C1 segment of cervical spinal cord (tissue), 14 donors: ENCODE data around the gene PGS1.
"Not testable (repeated sequence)": the region's sequence is repeated elsewhere in the genome, so short reads cannot be mapped to it uniquely, and the experiment has no call there.

Source experiments
- DNase-seq, 14 donors: peaks; one replicate each; lab custom pipeline; 2025; lab: John Stamatoyannopoulos, UW

Gene PGS1

GRCh38 chr17:78378225-78379130 is at the start of gene PGS1:
TSS of gene PGS1 (plus strand) at chr17:78378649. CDS start at chr17:78378666, 17 bp downstream.
- DNase-seq = peak in 13 of 14 donors; percentile 23 to 86 (median 71)

DNA sequence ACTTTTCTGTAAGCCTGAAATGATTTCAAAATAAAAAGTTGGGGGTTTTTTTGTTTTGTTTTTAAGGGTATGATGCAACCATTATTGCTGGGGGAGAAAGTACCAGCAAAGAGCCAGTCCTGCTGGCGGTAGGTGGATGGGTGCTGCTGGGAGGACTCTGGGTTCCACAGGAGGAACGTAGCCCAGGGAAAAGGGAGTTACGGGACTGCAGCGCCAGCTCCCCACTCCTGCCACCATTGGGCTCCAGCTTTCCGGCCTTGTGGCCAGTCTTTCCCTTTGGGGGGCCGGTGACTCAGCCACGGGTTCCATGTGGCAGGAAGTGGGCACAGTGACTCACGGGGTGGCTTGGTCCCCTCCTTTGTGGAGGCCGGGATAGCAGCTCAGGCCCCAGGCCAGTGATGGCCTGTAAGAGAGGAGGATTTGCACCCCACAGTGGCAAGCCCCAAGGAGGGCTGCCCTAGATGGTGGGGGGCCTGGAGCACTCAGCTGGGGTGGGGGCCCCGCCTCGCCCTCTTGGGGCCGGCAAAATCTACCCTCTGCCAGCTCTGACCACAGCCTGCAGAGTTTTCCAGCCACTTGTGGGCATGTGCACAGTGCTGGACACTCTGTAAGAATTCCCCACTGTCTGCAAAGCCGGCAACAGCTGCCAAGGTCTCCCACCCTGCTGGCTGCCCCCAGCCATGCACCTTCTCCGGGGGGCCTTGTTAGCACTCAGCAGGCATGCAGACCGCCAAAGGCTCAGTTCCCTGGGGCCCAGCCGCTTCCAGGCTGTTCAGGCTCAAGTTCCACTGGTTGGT is 49.0 kb upstream of the PGS1 start:
- peak in 1 of 14 donors; percentile 79 for DNase-seq

GRCh38 chr17:78330570-78331224 is 47.8 kb upstream of the PGS1 start:
- DNase-seq = peak in 1 of 14 donors; percentile 45

GRCh38 chr17:78331355-78331754 is 47.1 kb upstream of the PGS1 start:
- not testable (repeated sequence) for DNase-seq

- no peak for DNase-seq
These were observed 45.5 kb upstream of the PGS1 start for GRCh38 chr17:78332991-78333390.

DNA sequence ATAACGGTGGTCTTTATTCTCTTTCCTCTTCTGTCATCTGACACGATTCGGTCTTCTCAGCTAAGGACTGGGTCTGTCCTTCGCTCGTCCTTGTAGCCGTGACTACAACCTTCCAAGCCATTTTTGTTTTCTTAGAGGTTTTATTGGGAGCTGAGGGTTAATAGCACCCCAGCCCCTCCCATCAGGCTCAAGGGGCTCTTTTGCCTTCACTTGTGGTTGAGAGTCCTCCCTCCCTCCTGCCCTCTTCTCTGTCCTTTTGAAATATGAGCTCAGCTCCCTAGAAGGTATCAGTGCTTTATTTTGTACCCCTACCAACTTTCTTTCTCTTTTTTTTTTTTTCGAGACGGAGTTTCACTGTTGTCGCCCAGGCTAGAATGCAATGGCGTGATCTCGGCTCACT is 43.2 kb upstream of the PGS1 start:
- DNase-seq = no peak

- peak in 4 of 14 donors; percentile 21 to 65 (median 25) for DNase-seq
These were observed 41.0 kb upstream of the PGS1 start for GRCh38 chr17:78337244-78338109.

DNA sequence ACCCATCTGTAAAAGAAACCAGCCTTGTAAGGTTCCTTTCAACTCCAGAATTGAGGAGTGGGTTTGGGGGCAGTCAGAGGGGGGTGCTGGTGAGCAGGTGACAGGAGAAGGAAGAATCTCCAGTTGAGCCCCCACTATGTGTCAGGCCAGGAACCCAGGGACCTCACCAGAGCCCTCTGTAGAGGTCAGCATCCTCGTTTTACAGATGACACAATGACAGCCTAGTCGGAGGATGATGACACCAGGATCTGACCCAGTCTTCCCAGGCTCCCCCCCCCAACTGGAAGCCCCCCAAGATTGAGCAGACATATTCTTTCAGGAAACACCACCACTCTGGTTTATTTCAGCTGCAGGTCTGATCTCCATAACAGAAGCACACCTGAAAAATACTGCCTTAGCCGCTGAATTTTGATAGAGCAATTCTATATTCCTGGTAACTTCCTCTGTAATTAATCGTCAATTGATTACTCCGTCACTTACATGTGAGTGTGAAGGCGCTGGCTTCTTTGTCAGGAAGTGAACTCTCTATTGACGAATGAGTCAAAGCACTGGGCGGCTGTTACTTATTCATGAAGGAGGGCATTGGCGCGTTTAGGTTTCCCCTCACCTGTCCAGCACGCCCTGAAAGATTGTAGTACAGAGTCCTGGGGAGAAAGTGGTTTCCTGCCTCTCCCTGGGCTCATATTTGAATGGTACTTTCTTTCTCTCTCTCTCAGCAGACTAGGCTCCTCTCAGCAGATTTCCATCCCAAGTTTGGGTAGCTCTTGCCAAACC is 39.8 kb upstream of the PGS1 start:
- DNase-seq = no peak

DNA sequence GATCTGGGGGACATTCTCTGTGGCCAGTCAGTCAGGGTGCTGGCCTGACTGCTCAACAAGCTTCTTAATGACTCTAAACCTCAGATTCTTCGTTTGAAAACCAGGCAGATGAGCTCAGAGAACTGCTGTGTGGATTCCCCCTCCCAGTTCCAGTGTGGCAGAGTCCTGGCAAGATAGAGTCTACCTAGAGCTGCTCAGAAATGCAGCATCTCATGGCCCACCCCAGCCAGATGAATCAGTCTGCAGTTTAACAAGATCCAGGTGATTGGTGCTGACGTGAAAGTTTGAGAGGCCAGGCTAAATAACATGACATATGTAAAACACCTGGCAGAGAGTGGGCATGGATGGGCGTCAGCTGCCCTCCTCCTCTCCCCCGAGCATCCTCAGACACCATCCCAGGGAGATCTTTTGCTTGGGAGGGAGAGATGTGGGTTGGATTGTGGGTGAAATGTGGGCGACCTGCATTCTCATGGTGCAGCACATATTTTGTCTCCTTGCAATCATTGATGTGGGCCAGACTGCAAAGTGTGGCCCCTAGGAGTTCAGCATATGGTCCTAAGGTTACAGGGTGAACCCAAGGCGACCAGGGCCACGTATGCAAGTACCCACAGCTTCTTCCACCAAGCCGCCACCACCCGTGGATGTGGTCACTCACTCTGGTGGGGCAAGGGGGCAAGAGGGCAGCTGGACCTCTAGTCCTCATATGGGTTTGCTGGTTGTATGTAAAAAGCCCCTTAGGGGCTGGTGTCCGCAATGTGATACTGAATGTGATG is 38.1 kb upstream of the PGS1 start:
- no peak for DNase-seq

DNA sequence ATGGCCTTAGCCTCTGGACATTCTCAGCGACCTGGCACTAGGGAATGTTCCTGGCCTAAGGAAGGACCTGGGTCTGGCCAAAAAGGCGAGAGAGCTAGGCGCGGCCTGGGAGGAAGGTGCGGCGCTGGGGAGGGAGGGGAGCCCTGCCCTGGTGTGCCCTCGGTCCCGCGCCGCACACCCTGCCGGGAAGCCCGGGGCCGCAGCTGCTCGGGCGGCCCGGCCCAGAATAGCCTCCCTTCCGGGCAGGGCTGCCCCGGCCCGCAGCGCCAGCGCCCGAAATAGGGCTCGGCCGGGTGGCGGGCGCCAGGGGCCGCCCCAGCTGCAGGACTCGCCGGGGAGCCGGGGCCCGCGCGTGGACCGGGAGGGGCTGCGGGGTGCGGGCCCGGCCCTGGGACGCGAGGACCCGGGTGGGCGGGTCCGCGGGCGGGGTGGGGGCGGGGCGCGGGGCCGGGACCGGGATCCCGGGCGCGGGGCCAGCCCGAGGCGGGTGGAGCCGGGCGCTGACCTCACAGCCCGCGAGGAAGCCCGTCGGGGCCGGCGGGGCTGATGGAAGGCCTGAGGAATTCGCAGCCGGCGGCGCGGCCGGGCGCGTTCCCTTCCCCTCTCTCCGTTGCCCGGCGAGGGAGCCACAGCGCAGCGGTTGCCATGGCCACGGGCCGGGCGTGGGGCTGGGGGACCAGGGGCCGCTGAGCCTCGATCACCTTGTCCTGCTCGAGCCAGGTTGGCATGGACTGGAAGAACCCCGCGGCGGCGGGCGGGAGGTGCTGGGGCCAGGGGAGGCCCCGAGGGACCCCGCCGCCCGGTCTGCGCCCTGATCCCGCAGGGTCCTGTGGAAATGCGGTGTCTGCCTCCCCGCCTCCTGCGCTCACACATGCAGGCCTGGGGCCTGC is 36.6 kb upstream of the PGS1 start:
- DNase-seq = peak in 11 of 14 donors; percentile 12 to 87 (median 51)

- peak in 2 of 14 donors; percentile 25 to 80 for DNase-seq
These were observed 35.8 kb upstream of the PGS1 start for GRCh38 chr17:78342449-78343186.

DNA sequence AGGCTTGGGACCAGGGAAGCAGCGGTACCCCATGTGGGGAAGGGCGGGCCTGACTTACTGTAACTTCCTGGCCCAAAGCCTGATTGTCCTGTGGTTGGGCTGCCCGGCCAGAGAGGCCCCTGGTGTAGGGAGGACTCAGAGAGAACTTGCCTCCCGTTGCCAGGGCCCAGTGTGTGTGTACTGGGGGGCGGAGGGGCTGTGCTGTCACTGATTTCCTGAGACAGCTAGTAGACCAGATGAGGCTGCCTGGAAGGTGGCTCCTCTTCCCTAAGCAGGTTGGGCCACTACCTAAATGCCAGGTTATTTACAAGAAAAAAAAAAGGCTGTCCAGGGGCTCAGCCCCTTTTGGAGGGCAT is 35.3 kb upstream of the PGS1 start:
- DNase-seq = peak in 1 of 14 donors; percentile 80

DNA sequence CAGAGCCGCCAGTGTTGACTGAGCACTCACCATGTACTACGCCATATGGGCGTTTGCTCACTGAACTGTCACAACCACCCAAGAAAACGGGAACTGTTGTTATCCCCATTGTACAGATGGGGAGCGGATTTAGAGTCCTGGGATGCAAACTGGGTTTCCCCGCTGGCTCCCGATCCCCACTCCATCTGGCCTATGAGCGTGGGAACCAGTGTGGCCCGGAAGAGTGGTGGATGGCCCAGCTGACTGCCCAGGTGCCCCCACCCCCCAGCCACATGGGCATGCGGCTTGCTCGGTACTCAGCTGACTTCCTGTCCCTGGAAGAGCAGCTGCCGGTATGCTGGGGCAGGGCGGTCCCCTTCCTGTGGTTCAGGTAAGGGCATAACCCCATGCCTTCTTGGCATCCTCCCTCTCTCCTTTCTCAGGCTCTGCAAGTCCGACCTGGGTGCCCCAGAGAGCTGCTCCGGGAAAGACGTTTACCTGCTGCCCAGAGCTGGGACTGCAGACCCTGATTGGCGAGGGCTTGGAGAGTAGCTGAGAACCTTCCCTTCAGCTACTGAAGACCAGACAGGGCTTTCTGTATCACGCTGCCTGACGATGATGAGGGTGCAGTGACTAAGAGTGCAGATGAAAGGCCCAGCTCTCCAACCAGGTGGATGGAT is 34.8 kb upstream of the PGS1 start:
- peak in 1 of 14 donors; percentile 48 for DNase-seq

GRCh38 chr17:78344666-78345065 is 33.8 kb upstream of the PGS1 start:
- DNase-seq = no peak

- no peak for DNase-seq
These were observed 33.3 kb upstream of the PGS1 start for GRCh38 chr17:78345172-78345571.

DNA sequence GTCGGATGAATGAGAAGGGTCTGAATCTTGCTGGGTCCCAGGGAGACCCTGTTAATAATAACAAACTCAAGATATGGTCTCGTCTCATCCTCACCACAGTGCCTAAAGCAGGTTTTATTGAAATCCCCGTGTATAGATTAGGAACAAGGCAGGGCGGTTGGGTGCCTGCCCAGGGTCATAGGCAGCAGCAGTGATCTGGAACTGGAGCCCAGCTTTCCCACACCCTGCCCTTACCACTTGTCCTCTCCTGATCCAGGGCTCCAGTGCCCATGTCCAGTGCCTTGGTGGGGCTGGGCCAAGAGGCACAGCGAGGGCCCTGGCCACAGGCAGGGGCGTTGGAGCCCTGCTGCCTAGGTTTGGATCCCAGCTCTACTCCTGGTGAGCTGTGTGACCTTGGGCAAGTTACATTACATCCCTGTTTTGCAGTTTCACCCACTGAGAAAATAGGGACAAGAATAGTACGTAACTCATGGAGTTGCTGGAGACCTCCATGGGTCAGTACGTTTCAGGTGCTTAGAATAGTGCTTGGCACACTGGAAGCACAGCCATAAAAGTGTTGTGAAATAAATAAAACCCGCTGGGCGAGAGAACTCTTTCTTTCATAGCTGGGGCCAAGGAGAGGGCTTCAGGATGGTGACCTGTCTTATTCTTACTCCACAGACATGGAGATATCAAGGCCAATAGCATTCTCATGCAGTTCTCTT is 32.5 kb upstream of the PGS1 start:
- DNase-seq = no peak
